GM18519 (cell line): ENCODE measurements around the gene INPP5D.
"Not testable (repeated sequence)": the region's sequence is repeated elsewhere in the genome, so short reads cannot be mapped to it uniquely, and the experiment has no call there.

Source experiments
- ATAC-seq: cut with Tn5 transposase; IDR thresholded peaks from one replicate; pipeline ENCODE4 v1.9.1; 2021; ENCODE audit warnings: mild to moderate bottlenecking, moderate library complexity; ENCODE audit not compliant: unreplicated experiment, low FRiP score

The INPP5D gene

GRCh38 chr2:233133239-233133638, 73.1 kb downstream of the INPP5D start:
- no peak for ATAC-seq

GRCh38 chr2:233135421-233135820, 75.3 kb downstream of the INPP5D start:
- ATAC-seq, result no peak

- ATAC-seq, result no peak
These were observed 76.9 kb downstream of the INPP5D start for GRCh38 chr2:233137040-233137439.

DNA sequence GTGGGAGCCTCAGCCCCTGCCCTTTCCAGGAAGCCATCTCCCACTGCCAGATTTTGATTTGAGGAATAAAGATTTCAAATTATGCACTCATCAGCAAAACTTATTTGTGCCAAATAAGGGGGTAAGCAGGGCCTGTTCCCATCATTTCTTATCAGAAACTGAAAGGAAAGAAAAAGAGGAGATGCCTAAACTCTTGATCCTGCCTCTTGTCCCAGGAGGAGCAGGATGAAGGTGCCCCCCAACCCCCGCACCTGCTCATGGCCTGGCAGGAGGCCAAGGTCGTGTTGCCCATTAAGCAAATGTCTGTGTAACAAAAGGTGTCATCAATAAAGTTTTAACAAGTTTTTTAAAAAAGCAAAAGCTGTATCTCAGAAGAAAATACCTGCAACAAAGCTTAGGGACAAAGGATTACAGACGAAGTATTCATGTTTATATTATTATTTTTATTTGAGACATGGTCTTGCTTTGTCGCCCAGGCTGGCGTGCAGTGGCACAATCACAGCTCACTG, 80.0 kb downstream of the INPP5D start:
- no peak for ATAC-seq

DNA sequence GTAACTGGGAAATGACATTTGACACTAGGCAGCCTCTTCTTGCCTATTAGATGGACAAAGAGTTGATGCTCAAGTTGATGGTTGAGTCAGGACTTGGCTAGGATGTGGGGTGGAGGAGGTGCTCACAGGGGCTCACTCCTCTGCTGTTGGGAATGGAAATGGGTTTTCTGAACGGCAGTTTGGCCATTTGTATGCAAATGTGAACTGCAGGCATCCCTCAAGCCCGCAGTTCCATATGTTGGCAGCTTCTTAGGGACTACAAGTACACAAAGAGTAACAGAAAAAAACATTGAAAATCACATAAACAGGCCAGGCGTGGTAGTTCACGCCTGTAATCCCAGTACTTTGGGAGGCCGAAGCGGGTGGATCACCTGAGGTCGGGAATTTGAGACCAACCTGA, 80.8 kb downstream of the INPP5D start:
- ATAC-seq, result no peak

DNA sequence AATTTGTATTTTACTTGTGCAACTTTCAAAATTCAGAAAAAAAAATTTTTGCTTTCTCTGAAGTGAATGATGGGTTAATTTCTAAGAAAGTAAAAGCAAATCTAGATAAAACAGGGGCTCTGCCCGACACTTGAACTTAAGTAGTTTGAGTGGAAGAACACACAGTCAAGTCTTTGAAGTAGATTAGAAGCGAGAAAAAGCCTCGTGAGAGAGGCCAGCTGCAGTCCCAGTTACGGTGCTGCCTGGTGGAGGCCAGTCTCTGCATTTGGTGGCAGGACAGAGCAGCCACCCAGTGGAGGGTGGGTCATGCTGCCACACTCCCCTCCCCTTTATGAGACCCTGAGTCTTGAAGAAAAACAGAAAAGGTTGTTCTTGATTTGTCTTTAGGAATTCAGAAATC, 81.8 kb downstream of the INPP5D start:
- no peak for ATAC-seq

DNA sequence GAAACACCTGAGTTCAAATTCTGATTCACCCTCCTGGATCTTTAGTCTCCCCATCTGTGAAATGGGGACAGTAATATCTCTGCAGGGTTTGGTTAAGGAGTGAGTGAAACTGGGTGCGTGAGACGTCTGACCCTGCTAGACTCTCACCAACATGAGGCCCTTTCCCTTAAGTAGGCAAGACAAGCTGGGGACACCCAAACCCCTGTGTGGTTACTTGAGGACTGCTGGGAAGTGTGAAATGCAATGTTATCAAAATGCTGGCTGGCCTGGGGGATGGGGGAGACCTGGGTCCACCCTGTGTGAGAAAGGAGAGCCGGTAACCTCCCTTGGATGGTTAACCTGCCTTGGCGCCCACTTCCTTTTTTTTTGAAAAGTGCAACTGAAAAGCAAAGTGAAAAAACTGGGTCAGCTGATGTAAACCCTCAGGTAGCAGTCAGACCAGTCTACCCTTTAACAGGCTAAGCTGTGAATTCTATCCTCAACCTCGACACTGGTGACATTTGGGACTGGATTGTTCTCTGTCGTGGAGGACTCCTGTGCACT, 82.3 kb downstream of the INPP5D start:
- no peak for ATAC-seq

- no peak for ATAC-seq
These were observed 83.7 kb downstream of the INPP5D start for GRCh38 chr2:233143700-233144331.

GRCh38 chr2:233145726-233146125, 85.6 kb downstream of the INPP5D start:
- ATAC-seq, result no peak

- ATAC-seq, result no peak
These were observed 86.1 kb downstream of the INPP5D start for GRCh38 chr2:233146194-233146593.

GRCh38 chr2:233147136-233147828, 87.1 kb downstream of the INPP5D start:
- no peak for ATAC-seq

DNA sequence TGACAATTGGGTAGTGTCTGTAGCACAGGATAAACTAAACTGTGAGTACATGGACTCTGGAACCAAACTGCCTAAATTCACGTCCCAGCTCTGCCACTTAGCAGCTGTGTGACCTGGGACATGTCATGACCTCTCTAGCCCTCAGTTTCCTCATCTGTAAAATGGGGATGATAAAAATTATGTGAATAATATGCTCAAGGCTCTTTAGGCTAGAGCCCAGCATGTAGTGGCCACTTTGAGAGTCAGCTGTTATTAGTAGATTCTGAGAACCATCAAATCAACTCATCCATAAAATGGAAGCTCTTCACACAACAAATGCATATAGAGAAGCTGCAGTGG, 87.7 kb downstream of the INPP5D start:
- no peak for ATAC-seq

DNA sequence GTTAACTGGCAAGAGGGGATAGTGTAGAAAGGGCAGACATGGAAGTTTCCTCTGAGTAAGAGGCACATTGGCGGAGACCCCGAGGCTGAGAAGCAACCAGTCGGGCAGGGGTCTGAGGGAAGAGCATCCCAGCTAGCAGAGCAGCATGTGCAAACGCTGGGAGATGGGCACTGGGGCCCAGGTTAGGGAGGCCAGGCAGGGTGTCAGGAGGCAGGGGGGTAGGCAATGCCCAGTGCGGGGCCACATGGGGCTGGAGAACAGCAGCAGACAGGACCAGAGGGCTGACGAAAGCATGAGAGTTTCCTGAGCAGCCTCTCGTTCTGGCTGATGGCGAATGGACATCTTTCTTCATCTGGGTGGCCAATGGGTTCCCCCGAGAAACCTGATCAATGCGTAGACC, 88.2 kb downstream of the INPP5D start:
- no peak for ATAC-seq

DNA sequence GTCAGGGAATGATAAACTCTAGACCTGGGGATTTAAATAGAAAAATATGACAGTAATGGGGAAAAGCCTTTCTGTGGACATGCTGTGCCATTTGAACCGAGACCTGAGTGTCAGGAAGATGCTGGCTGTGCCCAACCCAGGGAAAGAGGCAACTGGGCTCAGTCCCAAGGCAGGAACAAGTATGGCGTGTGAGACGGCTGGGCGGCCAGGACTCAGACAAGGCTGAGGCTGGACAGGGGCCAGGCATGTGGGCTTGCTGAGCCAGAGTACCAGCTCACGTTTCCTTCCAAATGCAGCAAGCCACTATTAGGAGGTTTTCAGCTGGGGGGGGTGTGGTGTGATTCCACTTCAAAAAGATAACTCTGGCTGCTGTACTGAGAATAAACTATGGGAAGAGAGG, 92.4 kb downstream of the INPP5D start:
- no peak for ATAC-seq

DNA sequence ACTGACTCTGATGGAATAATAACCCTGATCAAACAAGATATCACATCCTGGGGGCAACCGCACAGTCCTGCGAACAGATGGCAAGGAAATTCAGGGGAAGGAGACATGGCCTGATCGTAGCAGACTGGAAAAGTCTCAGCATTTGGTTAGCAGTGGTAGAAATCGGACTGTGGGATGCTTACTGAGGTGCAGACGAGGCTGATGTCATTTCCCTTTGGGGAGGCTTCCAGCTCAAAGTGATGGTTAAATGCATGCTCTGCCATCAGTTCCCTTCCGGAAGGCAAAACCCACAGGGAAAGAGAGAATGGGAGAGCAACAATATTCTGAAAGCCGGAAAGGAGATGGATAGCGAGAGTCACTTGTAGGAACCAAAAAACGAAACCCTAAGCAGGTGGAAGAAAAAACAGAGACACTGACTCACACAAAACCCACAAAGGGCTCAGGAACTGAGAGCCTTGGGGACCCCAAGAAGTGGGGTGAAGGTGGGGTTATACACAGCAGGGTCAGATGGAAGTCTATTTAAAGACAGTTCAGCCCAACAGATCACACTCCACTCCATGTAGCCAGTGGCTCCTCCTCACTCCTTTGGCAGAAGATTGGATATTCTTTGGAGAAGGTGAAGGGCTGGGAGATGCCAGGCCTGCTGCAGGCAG, 93.1 kb downstream of the INPP5D start:
- no peak for ATAC-seq

GRCh38 chr2:233156001-233156400, 95.9 kb downstream of the INPP5D start:
- ATAC-seq, result no peak

DNA sequence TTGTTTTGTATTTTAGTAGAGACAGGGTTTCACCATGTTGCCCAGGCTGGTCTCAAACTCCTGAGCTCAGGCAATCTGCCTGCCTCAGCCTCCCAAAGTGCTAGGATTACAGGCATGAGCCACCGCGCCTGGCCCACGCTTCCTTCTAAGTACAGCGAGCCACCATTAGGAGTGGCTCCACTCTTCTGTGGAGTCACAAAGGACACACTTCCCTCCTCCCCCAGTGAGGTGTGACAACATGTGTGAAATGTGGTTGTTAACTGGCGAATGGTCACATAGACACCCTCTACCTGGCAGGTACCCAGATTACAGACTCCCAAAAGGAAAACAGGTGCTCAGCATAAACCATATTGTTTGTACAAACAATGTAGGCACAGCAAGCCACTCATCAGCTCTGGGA, 96.3 kb downstream of the INPP5D start:
- ATAC-seq, result not testable (repeated sequence)

GRCh38 chr2:233161730-233162129, 101.6 kb downstream of the INPP5D start:
- no peak for ATAC-seq

- no peak for ATAC-seq
These were observed 102.6 kb downstream of the INPP5D start for GRCh38 chr2:233162770-233163169.

DNA sequence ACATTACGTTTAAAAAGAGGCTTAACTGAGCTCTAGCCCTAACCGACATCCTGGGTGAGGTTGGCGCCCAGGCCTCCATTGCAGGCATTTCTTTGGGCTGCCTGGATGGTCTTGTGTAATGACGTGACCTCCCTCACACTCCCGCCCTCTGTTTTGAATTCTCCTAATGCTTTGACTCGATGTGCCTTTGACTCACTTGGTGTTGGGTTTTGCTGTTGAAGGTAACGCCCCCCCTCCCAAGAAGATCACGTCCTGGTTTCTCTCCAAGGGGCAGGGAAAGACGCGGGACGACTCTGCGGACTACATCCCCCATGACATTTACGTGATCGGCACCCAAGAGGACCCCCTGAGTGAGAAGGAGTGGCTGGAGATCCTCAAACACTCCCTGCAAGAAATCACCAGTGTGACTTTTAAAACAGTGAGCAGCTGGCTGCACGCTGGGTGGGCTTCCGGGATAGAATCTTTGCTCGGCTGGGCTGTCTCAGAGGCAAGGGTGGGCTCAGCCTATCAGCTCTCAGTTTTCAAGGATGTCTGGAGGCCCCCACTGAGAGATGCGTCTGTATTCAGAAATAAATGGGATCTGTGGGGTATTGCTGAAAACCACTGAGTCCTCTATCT, 103.5 kb downstream of the INPP5D start:
- no peak for ATAC-seq

- no peak for ATAC-seq
These were observed 104.0 kb downstream of the INPP5D start for GRCh38 chr2:233164128-233164635.
